Measurements from ENCODE around the gene RMND1. TPM values are rescaled to one million over a fixed set of nuclear protein-coding genes. Genes with fewer than 3 reads are reported as not detected.
A peak's percentile ranks its signal among the peaks of the same experiment; 100 is the strongest.

RMND1 gene
- total and polyA plus RNA-seq, 2 of the 13 experiments (the other 11 are each of a cell fraction or from before 2014, with no cell fraction given) = 34.0 to 72.5 TPM

GRCh38 chr6:151391471-151392413 is 60.2 kb downstream of the RMND1 start, which contains the start of gene ZBTB2 (continued):
- no peak; the same call in 1 of the 2 replicates for TF ChIP-seq ZNF609 (CRISPR knock-in tag; IDR thresholded peaks at IDR 0.05; ENCODE audit: borderline replicate concordance)
- no peak for TF ChIP-seq CHCHD3 (CRISPR knock-in tag; IDR thresholded peaks at IDR 0.05)
- 0 out of 2 replicates have a peak, but pooled peaks have one; percentile 30 for TF ChIP-seq ZFAT (CRISPR knock-in tag; conservative IDR thresholded peaks at IDR 0.05)
- no peak for TF ChIP-seq ARNT2 (CRISPR knock-in tag; IDR thresholded peaks at IDR 0.05; ENCODE audit: low read depth)
- no peak for TF ChIP-seq SNRNP70 (IDR thresholded peaks at IDR 0.05; ENCODE audit: low read depth, low read length)
- TF ChIP-seq HOXA9 (CRISPR knock-in tag; IDR thresholded peaks at IDR 0.05; ENCODE audit: borderline replicate concordance) = no peak; the same call in 1 of the 2 replicates
- no peak for TF ChIP-seq ZBTB1 (CRISPR knock-in tag; IDR thresholded peaks at IDR 0.05; ENCODE audit: borderline replicate concordance)
- TF ChIP-seq SNAPC2 (CRISPR knock-in tag; IDR thresholded peaks at IDR 0.05) = peak; percentile 36; the same call in 1 of the 2 replicates
- TF ChIP-seq KAT7 (CRISPR knock-in tag; IDR thresholded peaks at IDR 0.05; ENCODE audit: borderline replicate concordance) = no peak
- no peak for TF ChIP-seq KDM4B (CRISPR knock-in tag; IDR thresholded peaks at IDR 0.05)
- TF ChIP-seq ZUFSP (CRISPR knock-in tag; IDR thresholded peaks at IDR 0.05; ENCODE audit: borderline replicate concordance) = no peak
- no peak for TF ChIP-seq ZNF646 (CRISPR knock-in tag; IDR thresholded peaks at IDR 0.05)

All from HepG2 (cell line).